OCI-LY7 (cell line): ENCODE measurements around the gene FRS2.

Experiments
- EZH2phosphoT487 ChIP-seq: fragments of 200-600 bp; sonication (generic); IDR thresholded peaks from 2 replicates; pipeline ENCODE4 v1.6.1; 2018; ENCODE audit warnings: low read depth, borderline replicate concordance, mild to moderate bottlenecking, mixed run types, antibody characterized with exemption, low read length, moderate library complexity, mixed read lengths
- TF ChIP-seq, protein P1 (sequence below): fragments of 200-600 bp; sonication (generic); conservative IDR thresholded peaks from 2 replicates; pipeline ENCODE4 v1.5.1; 2014; ENCODE audit warnings: mild to moderate bottlenecking, antibody characterized with exemption, low read length, moderate library complexity, mixed read lengths

DNA sequence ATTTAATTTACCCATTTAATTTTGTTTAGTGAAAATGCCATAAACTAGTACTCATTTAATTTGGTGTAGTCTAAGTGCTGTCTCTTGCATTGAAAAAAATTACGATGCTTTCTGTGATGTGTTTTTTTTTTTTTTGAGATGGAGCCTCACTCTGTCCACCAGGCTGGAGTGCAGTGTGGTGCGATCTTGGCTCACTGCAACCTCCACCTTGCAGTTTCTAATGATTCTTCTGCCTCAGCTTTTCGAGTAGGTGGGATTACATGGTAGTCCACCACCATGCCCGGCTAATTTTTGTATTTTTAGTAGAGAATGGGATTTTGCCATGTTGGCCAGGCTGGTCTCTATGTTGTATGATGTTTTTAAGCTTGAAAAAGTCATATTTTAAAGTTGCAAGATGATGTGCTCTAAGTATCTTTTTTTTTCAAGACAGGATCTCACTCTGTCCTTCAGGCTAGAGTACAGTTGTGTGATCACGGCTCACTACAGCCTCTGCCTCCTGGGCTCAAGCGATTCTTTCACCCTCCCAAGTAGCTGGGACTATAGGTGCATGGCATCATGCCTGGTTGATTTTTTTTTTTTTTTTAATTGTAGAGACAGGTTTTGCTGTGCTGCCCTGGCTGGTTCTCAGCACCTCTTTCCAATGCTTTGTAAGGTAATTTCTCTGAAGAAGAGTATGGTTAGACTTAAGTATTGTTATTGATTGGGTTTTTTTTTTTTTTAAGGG lies 131.9 kb downstream of the FRS2 start:
- TF ChIP-seq, protein P1, sequence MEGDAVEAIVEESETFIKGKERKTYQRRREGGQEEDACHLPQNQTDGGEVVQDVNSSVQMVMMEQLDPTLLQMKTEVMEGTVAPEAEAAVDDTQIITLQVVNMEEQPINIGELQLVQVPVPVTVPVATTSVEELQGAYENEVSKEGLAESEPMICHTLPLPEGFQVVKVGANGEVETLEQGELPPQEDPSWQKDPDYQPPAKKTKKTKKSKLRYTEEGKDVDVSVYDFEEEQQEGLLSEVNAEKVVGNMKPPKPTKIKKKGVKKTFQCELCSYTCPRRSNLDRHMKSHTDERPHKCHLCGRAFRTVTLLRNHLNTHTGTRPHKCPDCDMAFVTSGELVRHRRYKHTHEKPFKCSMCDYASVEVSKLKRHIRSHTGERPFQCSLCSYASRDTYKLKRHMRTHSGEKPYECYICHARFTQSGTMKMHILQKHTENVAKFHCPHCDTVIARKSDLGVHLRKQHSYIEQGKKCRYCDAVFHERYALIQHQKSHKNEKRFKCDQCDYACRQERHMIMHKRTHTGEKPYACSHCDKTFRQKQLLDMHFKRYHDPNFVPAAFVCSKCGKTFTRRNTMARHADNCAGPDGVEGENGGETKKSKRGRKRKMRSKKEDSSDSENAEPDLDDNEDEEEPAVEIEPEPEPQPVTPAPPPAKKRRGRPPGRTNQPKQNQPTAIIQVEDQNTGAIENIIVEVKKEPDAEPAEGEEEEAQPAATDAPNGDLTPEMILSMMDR = no peak
- no peak for TF ChIP-seq EZH2phosphoT487
